Measurements from ENCODE around the gene CALD1.

DNA sequence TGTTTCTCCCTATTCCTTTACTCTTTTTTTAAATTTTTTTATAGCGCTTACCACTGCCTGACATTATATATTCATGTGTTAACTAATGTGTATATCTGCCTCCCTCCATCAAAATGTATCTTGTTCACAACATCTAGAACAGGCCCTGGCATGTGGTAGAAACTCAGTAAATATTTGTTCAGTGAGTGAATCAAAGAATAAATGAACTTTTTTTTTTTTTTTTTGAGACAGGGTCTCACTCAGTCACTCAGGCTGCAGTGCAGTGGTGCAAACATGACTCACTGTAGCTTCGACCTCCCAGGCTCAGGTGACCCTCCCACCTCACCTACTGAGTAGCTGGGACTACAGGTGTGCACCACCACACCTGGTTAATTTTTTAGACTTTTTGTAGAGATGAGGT is 7.5 kb upstream of the CALD1 start:
- TF ChIP-seq, protein P1, sequence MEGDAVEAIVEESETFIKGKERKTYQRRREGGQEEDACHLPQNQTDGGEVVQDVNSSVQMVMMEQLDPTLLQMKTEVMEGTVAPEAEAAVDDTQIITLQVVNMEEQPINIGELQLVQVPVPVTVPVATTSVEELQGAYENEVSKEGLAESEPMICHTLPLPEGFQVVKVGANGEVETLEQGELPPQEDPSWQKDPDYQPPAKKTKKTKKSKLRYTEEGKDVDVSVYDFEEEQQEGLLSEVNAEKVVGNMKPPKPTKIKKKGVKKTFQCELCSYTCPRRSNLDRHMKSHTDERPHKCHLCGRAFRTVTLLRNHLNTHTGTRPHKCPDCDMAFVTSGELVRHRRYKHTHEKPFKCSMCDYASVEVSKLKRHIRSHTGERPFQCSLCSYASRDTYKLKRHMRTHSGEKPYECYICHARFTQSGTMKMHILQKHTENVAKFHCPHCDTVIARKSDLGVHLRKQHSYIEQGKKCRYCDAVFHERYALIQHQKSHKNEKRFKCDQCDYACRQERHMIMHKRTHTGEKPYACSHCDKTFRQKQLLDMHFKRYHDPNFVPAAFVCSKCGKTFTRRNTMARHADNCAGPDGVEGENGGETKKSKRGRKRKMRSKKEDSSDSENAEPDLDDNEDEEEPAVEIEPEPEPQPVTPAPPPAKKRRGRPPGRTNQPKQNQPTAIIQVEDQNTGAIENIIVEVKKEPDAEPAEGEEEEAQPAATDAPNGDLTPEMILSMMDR (conservative IDR thresholded peaks at IDR 0.05; ENCODE audit: low read length), result no peak
- TF ChIP-seq EZH2phosphoT487 (IDR thresholded peaks at IDR 0.05; ENCODE audit: borderline replicate concordance), result no peak

Measured in Loucy (cell line).